HG03571 (cell line): ENCODE measurements around the gene ARHGAP19.

ENCODE experiments used
- ATAC-seq: cut with Tn5 transposase; IDR thresholded peaks from one replicate; pipeline ENCODE4 v1.9.1; 2021; ENCODE audit not compliant: unreplicated experiment

Gene ARHGAP19

GRCh38 chr10:97196223-97197029 lies 96.0 kb downstream of the ARHGAP19 start:
- ATAC-seq, result no peak

GRCh38 chr10:97195706-97196222 lies 96.7 kb downstream of the ARHGAP19 start:
- no peak for ATAC-seq

GRCh38 chr10:97192952-97193435 lies 99.4 kb downstream of the ARHGAP19 start:
- ATAC-seq, result no peak

- no peak for ATAC-seq
Observed at GRCh38 chr10:97190450-97190849, 102.0 kb downstream of the ARHGAP19 start.

- ATAC-seq, result no peak
Observed at GRCh38 chr10:97188261-97188711, 104.2 kb downstream of the ARHGAP19 start.

- ATAC-seq, result no peak
Observed at GRCh38 chr10:97186911-97187310, 105.5 kb downstream of the ARHGAP19 start.

GRCh38 chr10:97185326-97186058 lies 106.9 kb downstream of the ARHGAP19 start, which contains the start of gene SLIT1:
Gene SLIT1 (minus strand): TSS chr10:97185959. CDS start chr10:97185674, 285 bp downstream.
- no peak for ATAC-seq

- no peak for ATAC-seq
Observed at GRCh38 chr10:97184971-97185325, 107.5 kb downstream of the ARHGAP19 start.

- no peak for ATAC-seq
Observed at GRCh38 chr10:97183314-97183713, 109.1 kb downstream of the ARHGAP19 start.

- no peak for ATAC-seq
Observed at GRCh38 chr10:97182288-97182990, 110.0 kb downstream of the ARHGAP19 start.

- no peak for ATAC-seq
Observed at GRCh38 chr10:97180986-97181385, 111.5 kb downstream of the ARHGAP19 start.

GRCh38 chr10:97180363-97180755 lies 112.1 kb downstream of the ARHGAP19 start:
- ATAC-seq, result no peak

- no peak for ATAC-seq
Observed at GRCh38 chr10:97179731-97180362, 112.6 kb downstream of the ARHGAP19 start.

- ATAC-seq, result no peak
Observed at GRCh38 chr10:97179311-97179710, 113.1 kb downstream of the ARHGAP19 start.

GRCh38 chr10:97178074-97178473 lies 114.4 kb downstream of the ARHGAP19 start:
- no peak for ATAC-seq

- ATAC-seq, result no peak
Observed at GRCh38 chr10:97176226-97176625, 116.2 kb downstream of the ARHGAP19 start.

- ATAC-seq, result no peak
Observed at GRCh38 chr10:97175586-97175985, 116.9 kb downstream of the ARHGAP19 start.

- no peak for ATAC-seq
Observed at GRCh38 chr10:97174941-97175340, 117.5 kb downstream of the ARHGAP19 start.

GRCh38 chr10:97174276-97174775 lies 118.1 kb downstream of the ARHGAP19 start:
- ATAC-seq, result no peak

GRCh38 chr10:97173036-97173435 lies 119.4 kb downstream of the ARHGAP19 start:
- ATAC-seq, result no peak
